GM18520 (cell line): Measurements from ENCODE around the gene YPEL4.

ENCODE experiments used
- ATAC-seq: cut with Tn5 transposase; IDR thresholded peaks from one replicate; pipeline ENCODE4 v1.9.1; 2021; ENCODE audit not compliant: unreplicated experiment

Gene YPEL4

DNA sequence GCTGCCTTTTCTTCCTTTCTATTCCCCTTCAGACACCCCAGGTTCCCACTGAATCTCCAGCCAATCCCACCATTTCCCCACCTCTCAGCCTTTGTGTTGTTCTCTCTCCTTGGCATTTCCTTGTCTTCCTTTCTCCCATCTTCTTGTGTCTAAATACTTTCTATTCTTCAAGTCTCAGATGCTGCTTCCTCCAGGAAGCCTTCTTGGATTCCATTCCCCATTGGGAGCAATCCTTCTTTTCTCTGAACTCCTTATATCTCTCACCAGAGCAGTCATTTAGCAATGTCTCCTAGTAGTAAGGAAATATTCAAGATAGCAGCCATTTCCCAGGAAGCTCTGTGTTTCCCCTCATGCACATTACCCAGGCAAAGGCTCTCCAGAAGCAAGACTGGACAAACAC, 15.4 kb downstream of the YPEL4 start:
- no peak for ATAC-seq

DNA sequence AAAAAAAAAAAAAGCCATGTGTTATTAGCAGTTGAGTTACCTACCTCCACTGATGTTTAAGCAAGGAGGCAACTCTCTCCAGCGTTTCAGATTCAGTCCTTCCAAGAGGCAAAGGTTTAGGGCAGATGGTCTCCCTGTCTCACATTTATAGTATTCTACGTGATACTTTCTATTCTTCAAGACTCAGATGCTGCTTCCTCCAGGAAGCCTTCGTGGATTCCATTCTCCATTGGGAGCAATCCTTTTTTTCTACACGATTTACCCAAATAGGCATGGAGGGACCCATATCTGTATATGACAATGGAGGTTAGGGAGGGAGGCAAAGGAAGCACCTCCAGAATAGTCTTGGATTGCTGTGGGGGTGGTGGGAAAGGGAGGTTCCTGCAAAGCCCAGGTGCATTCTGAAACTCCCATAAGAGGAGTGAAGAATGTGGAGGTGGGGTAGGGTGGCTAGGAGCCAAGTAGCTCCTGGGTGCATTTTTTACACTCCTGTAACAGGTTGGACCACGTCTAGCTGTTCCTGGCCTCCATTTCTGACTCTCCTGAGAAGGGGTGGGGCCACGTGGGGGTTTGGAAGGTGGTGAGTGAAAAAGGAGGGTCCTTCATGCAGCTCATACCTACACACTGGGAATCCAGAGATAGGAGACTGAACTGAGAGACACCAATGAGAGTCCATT, 16.2 kb downstream of the YPEL4 start:
- no peak for ATAC-seq

DNA sequence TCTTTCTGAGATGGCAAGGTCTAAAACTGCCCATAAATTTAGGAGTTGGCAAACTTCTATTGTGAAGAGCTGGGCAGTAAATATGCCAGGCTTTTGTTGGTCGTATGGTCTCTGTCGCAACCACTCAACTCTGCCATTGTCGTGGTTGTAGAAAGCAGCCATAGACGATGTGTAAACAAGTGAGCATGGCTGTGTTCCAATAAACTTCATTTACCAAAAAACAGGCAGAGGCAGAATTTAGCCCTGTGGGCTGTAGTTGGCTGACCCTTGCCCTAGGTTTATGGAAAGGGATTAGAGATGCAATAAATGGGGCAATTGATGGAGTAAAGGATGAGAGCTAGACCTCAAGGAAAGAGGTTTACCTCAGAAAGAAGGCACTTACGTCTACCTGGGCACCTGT, 17.6 kb downstream of the YPEL4 start:
- ATAC-seq = no peak

DNA sequence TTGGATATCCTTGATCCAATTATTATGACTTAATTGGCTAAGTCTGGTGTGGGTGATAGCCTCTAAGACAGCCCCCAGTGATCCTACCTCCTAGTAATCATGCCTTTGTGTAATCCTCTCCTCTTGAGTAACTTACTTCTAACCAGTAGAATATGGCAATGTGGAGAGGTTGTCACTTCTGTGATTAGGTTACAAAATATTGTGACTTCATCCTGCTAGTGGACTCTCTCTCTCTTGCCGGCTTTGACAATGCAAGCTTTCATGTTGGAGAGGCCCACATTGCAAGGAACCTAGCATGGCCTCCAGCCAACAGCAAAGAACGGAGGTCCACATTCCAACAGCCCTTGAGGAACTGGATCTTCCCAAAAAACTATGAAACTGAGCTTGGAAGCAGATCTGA, 19.5 kb downstream of the YPEL4 start:
- no peak for ATAC-seq

DNA sequence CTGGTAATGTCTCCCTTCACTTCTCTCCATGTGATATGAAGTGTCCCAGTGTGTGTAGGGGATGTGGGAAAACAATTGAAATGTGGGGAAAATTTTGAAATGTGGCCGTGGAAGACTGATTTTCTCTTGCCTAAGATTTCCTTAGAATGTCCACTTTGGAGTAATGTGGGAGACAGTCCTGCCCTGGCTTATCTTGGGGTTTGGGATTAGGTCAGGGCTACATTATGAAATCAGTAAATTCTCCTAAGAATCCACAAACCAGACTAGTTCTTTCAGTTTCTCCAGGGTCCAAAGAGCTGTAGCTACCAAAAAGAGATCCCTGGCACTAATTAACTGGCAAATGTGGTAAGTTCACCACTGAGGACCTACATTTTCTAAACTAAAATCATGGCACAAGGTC, 22.8 kb downstream of the YPEL4 start:
- no peak for ATAC-seq

DNA sequence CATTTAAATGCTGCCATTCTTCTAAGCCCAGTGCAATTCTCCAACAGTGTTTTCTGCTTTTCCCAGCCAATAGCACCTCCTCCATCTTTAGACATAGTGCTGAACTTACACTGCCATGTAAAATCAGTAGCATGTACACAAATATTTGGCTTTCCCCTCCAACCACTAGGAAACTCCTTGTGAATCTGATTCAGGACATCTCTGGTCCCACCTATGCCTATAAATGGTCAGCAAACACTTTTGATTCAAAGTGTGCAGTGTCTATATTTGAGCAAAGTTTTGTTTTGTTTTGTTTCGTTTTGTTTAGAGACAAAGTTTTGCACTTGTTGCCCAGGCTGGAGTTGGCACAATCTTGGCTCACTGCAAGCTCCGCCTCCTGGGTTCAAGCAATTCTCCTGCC, 24.8 kb downstream of the YPEL4 start:
- no peak for ATAC-seq

DNA sequence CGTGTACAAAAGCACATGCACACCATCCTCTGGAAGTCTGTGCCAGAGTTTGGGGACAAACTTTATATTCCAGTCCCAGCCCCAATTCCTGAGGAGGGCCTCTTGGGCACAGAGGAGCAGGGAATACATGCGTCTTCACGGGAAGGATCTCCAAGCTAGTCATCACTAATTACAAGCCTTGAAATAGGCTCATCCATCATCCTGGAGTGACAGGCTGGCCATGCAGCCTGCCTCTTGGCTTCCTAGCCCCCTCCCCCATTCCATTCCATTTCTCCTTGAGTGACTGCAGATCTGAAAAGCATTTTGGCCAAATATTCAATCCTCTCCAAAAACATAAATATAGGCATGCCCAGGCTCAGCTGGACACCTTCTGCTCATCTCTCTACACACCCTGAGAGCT, 27.4 kb downstream of the YPEL4 start:
- no peak for ATAC-seq

DNA sequence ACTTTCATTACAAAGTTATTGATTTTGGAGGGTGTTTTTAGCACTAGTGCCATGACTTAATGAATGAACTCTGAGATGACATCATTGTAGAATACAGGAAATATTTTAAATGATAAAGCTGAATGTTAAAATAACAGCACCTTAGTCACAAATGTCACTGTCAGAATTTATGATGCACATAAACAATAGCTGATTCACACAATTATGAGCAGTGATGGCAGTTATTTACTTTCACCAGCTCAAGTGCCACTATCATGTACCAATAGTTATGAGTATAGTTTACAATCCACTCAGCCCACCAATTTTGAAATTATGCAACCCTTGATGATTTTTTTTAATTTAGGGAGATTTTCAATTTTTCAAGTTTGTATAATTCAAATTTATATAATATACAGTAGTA, 29.2 kb downstream of the YPEL4 start:
- no peak for ATAC-seq

DNA sequence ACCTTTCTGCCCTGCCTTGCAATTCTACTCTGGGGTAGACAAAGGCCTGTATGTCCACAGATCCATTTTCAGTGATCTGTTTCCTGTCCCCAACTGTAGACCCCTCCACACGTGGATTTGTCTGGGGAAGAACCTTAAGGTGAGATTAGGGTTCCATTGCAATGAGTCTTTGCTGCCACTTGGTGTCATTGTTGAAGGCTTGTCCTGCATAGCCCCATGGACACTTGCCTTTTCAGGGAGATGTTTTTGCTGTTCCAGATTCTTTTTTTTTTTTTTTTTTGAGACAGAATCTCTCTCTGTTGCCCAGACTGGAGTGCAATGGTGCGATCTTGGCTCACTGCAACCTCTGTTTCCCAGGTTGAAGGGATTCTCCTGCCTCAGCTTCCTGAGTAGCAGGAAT, 30.4 kb downstream of the YPEL4 start:
- no peak for ATAC-seq

DNA sequence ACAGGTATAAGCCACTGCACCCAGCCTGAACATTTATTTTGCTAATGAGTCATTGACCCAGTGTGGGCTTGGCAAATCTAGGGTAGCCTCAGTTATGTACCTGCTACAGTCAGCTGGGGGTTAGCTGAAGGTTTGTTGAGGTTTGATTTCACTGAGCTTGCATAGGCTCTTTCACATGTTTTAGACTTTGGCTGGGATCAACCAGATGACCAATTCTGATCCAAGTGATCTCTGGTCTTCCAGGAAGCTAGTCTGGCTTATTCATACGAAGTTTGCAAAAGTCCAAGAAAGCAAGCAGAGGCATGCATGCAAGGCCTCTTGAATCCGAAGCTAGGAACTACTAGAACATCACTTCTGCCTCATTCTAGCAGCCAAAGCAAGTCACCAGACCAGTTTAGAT, 31.3 kb downstream of the YPEL4 start:
- ATAC-seq = no peak

DNA sequence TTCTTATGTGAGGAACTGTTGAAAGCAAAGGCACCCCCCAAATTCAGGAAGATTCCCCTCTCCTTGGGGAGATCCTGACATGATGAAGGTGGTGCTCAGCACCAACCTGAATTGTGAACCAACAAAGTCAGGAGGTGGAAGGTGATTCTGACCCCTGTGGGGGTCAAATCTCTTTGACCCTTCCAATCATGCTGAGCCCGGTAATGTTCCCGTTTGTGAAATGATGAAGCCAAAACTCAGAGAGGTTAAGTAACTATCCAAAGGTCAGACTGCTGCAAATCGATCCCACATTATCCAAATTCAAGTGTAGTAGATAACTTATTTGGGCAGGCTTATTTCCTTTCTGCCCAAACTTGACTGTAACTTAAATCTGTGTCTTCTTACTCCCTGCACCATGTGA, 33.1 kb downstream of the YPEL4 start:
- no peak for ATAC-seq

DNA sequence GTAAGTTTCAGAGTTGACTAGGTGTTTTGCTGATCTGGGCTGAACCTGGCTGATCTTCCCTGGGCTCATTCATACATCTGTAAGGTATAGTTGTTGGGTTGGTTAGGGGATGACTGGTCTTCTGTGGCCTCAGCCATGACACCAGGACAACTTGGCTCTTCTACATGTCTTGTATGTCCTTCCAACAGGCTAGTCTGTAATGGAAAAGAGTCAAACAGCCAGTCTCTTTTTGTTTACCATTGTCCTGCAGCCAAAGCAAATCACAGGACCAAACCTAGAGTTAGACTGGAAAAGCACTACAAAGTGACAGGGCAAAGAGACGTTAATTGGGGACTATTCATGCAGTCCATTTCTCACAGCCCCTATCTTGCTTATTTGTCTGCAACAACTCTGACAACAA, 34.4 kb downstream of the YPEL4 start:
- ATAC-seq = no peak

DNA sequence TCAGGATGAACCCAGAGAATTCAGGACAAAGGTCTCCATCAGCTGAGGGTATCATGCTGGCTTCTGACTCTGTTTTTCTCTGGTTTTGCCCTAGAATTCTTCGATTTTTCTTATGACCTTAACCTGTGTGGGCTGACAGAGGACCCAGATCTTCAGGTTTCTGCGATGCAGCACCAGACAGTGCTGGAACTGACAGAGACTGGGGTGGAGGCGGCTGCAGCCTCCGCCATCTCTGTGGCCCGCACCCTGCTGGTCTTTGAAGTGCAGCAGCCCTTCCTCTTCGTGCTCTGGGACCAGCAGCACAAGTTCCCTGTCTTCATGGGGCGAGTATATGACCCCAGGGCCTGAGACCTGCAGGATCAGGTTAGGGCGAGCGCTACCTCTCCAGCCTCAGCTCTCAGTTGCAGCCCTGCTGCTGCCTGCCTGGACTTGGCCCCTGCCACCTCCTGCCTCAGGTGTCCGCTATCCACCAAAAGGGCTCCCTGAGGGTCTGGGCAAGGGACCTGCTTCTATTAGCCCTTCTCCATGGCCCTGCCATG, 35.4 kb downstream of the YPEL4 start:
- ATAC-seq = no peak

DNA sequence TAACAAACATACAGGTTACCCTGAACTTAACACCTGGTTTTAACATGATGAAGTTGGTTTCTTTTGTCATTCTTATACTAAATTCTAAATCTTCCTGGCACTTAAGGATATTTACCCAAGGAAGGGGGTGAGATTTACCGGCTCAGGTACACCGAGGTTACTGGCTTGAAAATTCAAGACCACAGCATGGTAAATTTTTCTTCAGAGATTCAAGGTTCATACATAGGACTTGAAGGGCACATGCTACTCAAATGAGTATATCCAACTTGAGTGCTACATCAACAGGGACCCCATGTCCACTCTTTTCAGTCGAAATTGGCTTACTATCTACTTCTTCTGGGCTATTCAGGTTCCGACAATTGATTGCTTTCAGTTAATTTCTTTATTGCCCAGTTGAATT, 39.5 kb downstream of the YPEL4 start:
- ATAC-seq = no peak

DNA sequence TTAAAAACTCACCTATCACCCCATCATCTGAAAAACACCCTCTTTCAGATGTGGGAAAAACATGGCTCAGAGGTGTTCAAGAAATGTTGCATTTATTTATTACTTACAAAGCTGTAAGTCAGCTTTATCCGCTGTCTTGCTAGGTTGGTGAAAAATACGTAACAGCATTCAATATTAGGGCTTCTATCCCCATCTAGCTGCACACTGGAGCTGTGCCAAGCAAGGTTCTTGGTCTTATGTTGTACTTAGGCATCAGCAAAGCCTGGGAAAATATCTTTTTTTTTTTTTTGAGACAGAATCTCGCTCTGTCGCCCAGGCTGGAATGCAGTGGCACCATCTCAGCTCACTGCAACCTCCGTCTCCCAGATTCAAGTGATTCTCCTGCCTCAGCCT, 44.7 kb downstream of the YPEL4 start:
- no peak for ATAC-seq

DNA sequence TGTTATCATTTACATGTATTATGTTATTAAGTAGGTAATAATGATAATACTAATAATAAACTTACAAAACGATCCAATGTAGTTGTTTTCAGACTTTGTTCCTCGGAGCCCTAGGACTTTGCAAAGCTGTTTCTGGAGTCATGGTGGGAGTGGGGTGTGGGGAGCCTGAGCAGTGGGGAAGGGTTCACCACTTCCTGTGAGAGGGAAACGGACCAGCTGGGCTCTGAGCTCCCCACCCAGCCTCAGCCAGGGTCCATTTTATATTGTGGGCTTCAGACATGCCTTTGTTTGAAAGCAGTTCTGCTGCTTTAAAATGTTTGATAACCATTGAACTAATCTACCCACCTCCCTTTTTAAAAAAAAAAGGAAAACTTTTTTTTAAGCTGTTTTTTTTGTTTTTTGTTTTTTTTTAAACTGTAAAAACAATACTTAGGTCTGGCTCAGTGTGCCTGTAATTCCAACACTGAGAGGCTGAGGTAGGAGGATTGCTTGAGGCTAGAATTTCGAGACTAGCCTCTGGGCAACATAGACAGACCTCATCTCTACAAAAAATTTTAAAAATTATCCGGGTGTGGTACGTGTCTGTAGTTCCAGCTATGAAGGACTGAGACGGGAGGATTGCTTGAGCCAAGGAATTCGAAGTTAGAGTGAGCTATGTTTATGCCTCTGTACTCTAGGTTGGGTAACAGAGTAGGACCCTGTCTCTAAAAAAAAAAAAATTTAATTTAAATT, 45.2 kb downstream of the YPEL4 start:
- ATAC-seq = no peak

DNA sequence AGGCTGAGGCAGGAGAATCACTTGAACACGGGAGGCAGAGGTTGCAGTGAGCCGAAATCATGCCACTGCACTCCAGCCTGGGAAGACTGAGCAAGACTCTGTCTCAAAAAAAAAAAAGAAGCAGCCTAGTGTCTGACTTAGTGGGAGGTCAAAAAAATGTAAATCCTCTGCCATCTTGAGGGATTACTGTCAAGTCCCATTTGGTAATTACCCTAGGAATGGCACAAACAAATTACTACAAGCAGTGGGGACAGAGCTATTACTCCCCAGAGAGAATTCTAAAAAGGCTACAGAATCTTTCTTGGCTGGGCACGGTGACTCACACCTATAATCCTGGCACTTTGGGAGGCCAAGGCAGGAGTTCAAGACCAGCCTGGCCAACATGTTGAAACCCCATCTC, 48.4 kb downstream of the YPEL4 start:
- no peak for ATAC-seq

DNA sequence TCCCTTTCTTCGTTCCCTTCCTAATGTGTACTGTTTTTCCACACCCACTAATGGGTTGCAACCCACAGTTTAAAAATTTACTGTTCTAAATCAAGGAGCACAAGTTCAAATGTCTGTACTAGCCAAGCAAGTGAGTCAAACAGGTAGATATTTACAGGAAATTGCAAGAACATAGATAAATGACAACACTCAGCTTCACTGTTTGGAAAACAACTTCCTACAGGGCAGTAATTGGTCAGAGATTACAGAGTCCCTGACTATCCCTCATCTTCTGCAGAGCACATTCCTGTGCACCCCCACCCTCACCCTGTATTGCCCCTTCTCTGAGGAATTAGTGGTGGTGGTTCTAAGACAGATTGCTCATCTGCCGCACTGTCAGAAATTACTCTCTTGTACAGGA, 50.3 kb downstream of the YPEL4 start:
- ATAC-seq = no peak

DNA sequence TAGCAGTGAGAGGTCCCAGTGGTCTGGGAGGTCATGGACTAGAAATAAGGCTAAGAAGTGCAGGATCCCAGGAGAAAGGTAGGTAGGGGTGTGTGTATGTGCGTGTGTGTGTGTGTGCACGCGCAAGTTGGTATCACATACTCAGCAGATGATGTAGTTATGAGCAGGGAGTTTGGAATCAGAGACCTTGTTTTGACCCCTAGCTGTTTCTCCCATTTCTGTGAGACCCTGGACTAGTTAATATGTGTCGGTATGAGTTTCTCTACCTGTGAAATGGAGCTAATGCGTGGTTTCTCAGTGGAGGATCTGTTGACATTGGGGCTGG, 50.9 kb downstream of the YPEL4 start:
- no peak for ATAC-seq

DNA sequence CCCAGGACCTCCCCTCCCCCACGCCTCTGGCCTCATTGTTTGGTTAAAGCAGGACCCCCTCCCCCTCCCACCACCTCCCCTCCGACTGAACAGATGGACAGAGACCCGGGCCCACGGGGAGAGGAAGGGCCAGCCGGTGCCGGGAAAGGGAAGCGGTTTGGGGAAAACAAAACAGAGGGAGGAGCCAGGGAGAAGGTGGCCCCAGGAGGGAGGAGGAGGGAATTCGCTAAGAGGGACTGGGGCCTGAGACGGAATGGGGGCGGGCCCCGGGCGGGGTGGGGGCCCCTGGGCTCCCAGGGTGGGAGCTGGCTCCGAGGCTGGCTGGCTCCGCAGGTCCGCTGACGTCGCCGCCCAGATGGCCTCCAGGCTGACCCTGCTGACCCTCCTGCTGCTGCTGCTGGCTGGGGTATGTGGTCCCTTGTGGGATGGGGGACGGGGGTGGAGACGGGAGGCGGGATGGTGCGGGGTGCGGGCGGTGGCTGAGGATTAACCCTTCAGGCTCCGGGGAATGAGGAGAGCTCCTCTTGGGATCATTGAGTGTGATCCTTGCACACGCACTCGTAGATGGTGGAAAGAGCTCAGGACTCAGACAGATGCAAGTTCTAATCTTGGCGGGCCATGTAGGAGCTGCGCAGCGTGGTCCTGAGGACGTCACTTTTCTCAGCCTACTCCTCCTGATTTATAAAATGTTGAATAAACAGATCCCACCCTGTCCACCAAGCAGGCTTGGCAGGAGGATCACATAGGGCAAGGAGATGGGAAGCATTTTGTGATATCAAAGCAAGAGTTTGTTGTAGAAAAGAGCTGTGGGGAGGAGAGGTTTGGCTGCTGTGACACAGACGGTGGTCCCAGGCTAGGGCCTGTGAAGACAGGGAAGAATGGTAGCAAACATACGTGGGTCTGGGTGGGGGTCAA, 51.5 kb downstream of the YPEL4 start:
- ATAC-seq = no peak

DNA sequence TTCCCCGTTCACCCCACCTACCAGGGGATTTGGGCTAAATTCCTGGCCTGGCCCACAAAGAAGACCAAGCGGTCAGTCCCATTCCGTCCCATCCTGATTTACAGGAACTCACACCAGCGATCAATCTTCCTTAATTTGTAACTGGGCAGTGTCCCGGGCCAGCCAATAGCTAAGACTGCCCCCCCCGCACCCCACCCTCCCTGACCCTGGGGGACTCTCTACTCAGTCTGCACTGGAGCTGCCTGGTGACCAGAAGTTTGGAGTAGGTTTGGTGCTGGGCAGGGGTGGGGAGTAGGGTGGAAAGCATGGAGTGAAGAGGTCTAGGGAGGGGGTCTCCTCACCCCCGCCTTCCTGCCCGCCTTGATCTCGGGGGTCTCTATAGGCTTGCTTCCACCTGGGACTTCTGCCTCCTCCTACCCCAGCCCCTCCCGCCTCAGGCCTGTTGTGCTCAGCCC, 52.2 kb downstream of the YPEL4 start, which contains the start of gene SERPING1:
SERPING1 (plus strand) TSS at position 225 of the 455 bp plus-strand sequence. CDS start 586 bp downstream, outside the sequence.
- no peak for ATAC-seq
